GM19099 (cell line): ENCODE results near the gene SLC47A2.

Source experiments
- POLR2A ChIP-seq: IDR thresholded peaks from 3 replicates; pipeline ENCODE4 v1.6.1; 2011; ENCODE audit warnings: low read depth; ENCODE audit not compliant: insufficient read length; ENCODE audit errors: extremely low read depth

Gene SLC47A2, protein sequence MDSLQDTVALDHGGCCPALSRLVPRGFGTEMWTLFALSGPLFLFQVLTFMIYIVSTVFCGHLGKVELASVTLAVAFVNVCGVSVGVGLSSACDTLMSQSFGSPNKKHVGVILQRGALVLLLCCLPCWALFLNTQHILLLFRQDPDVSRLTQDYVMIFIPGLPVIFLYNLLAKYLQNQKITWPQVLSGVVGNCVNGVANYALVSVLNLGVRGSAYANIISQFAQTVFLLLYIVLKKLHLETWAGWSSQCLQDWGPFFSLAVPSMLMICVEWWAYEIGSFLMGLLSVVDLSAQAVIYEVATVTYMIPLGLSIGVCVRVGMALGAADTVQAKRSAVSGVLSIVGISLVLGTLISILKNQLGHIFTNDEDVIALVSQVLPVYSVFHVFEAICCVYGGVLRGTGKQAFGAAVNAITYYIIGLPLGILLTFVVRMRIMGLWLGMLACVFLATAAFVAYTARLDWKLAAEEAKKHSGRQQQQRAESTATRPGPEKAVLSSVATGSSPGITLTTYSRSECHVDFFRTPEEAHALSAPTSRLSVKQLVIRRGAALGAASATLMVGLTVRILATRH

GRCh38 chr17:19716108-19717030 is at the start of gene SLC47A2:
Gene SLC47A2 (minus strand): TSS chr17:19716584. CDS start chr17:19716555, 29 bp downstream.
- no peak for TF ChIP-seq POLR2A

DNA sequence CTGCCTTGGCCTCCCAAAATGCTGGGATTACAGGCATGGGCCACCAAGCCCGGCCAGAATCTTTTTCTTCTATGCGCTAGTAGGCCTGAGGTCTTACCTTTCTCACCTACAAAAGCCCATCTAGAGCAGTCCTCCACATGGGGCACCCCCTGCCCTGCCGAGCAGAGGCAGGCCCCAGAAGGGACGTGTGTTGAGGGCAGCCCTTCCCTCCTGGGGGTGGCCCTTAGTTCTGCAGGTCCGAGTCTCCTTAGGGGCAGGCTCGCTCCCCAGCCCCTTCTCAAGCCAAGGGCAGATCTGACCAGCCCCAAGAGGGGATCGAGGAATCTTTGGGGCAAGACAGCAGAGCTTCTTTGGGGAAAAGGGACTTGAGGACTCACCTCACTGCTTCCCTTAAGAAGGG is 49.6 kb upstream of the SLC47A2 start:
- no peak for TF ChIP-seq POLR2A

DNA sequence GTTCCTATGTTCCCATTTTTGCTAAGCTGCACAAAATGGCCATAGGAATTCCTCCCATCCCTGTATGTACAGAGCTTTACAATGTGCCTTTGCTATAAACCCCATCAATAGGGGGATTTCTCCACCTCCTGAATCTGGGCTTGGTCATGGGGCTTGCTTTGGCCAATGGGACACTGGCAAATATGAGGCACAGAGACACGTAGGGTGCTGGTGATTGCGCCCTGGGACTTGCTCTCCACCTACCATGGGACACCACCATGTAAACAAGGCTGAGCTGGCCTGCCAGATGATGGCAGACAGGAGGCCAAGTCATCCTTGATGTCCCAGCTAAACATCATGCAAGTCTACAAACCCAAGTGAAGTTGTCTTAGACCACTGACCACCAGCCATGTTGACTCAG is 47.0 kb upstream of the SLC47A2 start:
- TF ChIP-seq POLR2A: no peak

GRCh38 chr17:19762515-19762961 is 46.2 kb upstream of the SLC47A2 start:
- no peak for TF ChIP-seq POLR2A

GRCh38 chr17:19760746-19761145 is 44.4 kb upstream of the SLC47A2 start:
- TF ChIP-seq POLR2A: no peak

- TF ChIP-seq POLR2A: no peak
These were observed 43.5 kb upstream of the SLC47A2 start for GRCh38 chr17:19759568-19760549.

DNA sequence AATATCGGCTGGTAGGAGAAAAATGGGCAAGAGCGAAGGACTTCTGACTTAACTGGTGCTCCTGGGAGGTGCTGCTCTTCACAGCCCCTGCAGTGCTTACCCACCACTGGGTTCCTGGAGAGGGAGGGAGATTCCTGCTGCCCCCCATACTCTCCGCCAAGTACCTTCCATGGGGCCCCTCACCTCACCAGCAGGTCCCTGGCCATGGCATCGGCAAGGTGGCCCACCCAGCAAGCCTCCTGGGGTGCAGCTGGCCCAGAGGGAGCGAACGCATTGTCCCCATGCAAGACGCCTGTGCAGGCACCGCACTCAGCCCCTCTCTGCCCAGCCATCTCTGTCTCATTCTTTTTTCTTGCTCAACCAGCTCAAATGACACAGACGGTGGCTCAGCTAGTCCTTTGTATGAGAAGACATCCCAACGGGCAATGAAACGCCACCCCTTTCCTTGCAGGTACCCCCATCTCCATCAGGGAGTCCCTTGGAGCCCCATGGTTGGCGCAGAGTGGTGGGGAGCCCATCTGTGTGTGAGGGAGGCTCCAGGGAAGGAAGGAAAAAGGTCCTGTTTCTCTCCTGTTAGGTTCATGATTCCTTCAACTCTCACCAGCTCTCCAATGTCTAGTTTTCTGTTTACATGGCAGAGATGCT is 41.3 kb upstream of the SLC47A2 start:
- TF ChIP-seq POLR2A: no peak

DNA sequence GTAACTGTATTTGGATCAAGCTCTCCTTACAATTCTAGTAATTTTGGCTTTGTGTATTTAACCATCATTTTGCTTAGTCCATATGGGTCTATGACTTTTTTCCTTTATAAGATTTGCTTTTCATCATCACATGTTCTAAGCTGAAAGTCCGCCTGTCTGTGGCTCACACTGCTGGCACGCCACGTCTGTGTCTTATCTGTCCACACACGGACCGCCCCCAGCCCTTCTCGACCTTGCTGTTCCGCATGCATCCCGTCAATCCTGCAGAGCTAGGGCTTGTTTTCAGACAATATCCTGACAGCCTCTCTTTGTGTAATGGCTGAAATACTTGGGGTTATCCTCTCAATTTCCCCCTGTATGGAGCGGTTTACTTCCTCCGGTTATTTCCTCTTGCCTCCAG is 40.2 kb upstream of the SLC47A2 start:
- TF ChIP-seq POLR2A: no peak

DNA sequence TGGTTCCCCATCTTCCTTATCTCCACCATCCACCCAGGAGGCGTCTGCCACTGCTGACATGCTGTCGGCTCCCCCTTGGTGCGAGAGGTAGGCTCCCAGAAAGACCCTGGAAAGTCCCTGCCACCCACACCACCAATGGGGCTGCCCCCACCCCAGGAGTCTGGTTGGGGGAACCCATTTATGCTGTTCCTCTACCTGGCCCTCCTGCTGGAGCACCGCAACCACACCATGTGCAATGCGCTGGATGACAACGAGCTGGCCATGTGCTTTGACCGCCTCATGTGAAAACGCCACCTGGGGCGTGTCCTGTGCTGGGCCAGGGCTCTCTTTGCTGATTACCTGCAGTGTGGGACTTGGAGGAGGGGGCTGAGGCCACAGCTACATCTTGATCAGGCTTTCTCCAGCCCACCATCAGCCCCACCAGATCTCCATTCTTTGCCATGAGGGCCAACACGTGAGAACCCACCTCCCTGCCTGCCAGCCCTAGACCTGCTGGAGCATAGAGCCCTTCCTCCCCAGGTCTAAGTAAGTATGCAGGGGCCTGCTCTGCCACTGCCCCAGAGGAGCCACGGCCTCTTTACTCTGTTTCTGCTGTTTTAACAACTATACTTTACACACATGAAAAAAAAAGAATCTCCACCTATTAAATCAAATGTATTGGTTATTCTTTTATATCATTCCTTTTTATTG is 39.6 kb upstream of the SLC47A2 start:
- no peak for TF ChIP-seq POLR2A

- no peak for TF ChIP-seq POLR2A
These were observed 39.0 kb upstream of the SLC47A2 start for GRCh38 chr17:19755392-19755791.

DNA sequence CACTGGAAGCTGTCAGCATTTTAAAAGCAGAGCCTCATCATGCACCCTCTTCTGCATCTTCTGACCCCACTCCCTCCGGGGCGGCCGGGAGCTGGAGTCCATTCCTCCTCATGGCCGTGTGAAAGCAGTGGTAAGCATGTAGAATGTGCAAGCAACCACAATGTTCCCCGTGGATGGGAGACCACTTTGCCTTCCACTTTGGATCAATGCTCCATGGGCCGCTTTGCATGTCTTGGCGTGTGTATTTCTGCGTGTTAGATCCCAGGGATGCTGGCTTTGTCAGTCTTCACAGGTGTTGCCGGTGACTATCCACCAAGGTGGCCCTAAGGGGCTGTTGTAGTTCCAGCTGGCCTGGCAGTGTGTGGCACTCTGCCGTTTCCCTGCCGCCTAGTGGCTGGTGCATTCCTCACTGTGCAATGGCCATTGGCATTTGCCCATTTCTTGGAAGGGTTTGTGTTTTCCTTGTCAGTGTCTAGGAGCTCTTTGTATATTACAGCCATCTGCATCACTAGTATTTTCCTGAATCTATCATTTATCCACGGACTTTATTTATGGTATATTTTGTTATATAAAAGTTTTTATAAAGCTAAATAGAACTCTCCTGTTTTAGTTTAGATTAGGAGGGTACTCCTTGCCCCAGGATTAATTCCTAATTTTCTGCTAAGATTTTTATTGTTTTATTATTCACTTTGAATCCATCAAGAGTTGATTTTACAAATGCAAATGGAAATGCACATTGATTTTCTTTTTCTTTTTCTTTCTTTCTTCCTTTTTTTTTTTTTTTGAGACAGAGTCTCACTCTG is 37.5 kb upstream of the SLC47A2 start:
- no peak for TF ChIP-seq POLR2A

DNA sequence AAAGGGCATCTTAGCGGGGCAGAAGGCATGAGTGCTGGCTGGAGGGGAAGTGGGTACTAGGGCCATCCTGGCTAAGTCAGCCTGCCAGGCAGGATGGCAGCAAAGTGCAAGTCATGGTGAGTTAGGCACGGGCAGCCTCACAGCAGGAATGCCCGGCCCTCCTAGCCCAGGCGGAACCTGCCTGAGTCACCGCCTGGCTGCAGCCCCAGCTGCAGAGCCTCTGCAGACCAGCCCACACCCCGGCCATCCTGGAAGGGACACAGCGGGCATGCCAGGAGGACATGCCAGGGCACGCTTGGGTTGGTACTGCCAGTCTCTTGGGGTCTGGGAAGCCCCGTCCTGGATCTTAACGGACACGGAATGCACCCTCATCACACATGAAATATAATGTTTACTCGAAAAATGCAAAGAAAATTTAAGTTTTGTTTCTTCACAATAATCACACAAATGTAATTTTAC is 36.7 kb upstream of the SLC47A2 start:
- no peak for TF ChIP-seq POLR2A

DNA sequence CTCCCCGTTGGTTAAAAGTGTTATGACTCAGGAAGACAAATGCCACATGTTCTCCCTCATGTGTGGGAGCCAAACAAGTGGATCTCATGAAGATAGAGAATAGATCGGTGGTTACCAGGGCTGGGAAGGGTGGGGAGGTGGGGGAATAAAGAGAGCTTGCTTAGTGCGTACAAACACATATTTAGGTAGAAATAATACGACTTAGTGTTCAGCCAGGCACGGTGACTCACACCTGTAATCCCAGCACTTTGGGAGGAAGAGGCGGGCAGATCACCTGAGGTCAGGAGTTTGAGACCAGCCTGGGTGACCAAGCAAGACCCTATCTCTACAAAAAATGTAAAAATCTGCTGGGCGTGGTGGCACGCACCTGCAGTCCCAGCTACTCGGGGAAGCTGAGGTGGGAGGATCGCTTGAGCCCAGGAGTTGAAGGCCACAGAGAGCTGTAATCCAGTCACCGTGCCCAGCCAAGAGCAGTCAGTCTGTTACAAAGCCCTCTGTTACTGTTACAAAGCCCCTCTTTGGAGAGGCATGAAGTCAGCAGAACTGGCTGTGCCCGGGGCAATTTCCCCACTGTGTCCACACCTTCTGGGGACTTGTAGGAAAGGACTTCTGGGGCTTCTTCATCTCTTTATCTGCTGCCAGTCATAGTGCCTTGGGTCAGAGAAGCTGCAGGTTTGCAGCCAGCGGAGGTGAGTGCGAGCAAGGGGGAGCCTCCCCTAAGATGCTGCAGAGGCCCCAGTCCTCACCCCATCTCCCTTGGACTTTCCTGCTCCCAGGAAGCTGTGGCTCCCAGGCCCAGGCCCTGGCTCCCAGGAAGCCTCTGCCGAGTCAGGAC is 36.0 kb upstream of the SLC47A2 start:
- no peak for TF ChIP-seq POLR2A
